ENCODE data around the gene RBM47. TPM values are rescaled to one million over a fixed set of nuclear protein-coding genes. Genes with fewer than 3 reads are reported as not detected.

Gene RBM47
- total and polyA plus RNA-seq, 2 donors (not counting 1 experiment from before 2014, with no cell fraction given) = 0.14 to 1.8 TPM

DNA sequence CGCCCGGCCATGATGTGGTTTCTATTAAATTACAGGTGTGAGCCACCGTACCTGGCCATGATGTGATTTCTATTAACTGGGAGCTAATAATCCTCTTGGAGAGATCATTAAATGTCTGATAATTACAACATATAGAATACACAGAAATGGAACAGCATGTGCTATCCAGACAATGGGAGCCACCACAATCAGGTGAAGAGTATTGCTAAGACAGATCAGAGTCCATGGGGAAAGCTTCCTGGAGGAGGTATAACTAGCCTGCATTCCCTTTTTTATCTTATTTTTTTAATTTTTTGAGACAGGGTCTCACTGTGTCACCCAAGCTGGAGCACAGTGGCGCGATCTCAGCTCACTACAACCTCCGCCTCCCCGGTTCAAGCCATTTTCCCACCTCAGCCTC, 147.7 kb downstream of the RBM47 start:
- no peak for TF ChIP-seq EZH2 (IDR thresholded peaks at IDR 0.05; ENCODE audit: low read length, missing control alignments)
- TF ChIP-seq, protein P1, sequence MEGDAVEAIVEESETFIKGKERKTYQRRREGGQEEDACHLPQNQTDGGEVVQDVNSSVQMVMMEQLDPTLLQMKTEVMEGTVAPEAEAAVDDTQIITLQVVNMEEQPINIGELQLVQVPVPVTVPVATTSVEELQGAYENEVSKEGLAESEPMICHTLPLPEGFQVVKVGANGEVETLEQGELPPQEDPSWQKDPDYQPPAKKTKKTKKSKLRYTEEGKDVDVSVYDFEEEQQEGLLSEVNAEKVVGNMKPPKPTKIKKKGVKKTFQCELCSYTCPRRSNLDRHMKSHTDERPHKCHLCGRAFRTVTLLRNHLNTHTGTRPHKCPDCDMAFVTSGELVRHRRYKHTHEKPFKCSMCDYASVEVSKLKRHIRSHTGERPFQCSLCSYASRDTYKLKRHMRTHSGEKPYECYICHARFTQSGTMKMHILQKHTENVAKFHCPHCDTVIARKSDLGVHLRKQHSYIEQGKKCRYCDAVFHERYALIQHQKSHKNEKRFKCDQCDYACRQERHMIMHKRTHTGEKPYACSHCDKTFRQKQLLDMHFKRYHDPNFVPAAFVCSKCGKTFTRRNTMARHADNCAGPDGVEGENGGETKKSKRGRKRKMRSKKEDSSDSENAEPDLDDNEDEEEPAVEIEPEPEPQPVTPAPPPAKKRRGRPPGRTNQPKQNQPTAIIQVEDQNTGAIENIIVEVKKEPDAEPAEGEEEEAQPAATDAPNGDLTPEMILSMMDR (conservative IDR thresholded peaks at IDR 0.05 in 1 of 2, IDR thresholded peaks at IDR 0.05 in 1 of 2; ENCODE audit: low read depth in 1 of 2, low read length in 2 of 2) = no peak
- Histone ChIP-seq H4K20me1 (ENCODE audit: control insufficient read depth, extremely low read depth, insufficient read depth, low read length) (no peaks in the 10 kb centered on the region), H3K9me3 (ENCODE audit: control insufficient read depth, insufficient read depth, low read depth, low read length) (no peaks in the 10 kb centered on the region), H3K27me3 (ENCODE audit: control insufficient read depth, insufficient read depth, low read length) (no peaks in the 10 kb centered on the region), H3K9ac (ENCODE audit: insufficient read depth, low read length) (no peak overlapping the region), H3K4me2 (ENCODE audit: extremely low read depth, insufficient read depth, low read length) (no peak overlapping the region), H3K27ac (ENCODE audit: insufficient read depth, low read length) (no peak overlapping the region), H3K79me2 (ENCODE audit: control insufficient read depth, insufficient read depth, low read length) (no peaks in the 10 kb centered on the region), H3K36me3 (ENCODE audit: control insufficient read depth, insufficient read depth, low read length) (no peaks in the 10 kb centered on the region), H3K4me3 (replicated peaks in 1 of 4; ENCODE audit: control extremely low read depth in 1 of 4, insufficient read depth in 1 of 4, low read depth in 3 of 4, low read length in 4 of 4) (no peak overlapping the region), H3K4me1 (ENCODE audit: control insufficient read depth, extremely low read depth, insufficient read depth, low read length) (no peaks in the 10 kb centered on the region), H2AFZ (ENCODE audit: low read length) (no peak overlapping the region)
- no peak for DNase-seq (ENCODE audit: low read depth in 2 of 2)

DNA sequence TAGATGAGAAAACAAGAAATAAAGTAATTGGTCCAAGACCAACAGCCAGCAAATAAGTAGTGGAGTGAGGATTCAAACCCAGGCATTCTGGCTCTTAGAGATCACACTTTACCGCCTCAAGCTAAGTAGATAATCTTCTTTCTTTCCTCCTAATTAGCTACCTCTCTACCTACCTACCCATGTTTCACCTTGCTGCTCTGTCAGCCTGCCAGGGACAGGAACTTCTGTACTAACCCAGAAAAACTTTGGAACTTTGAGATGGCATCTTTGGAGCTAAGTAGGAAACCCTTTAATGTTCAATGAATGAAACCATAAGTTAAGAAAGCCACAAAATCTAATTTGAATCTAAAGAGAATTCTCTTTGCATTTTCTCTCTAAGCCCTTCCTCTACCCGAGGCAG, 149.4 kb downstream of the RBM47 start:
- H3K4me2 ChIP-seq (ENCODE audit: extremely low read depth, insufficient read depth, low read length) = no peak overlapping the region
- no peaks in the 10 kb centered on the region for H3K27me3 ChIP-seq (ENCODE audit: control insufficient read depth, insufficient read depth, low read length)
- DNase-seq (ENCODE audit: low read depth in 2 of 2) = no peak
- H3K9ac ChIP-seq (ENCODE audit: insufficient read depth, low read length) = no peak overlapping the region
- no peak overlapping the region for H3K4me3 ChIP-seq (replicated peaks in 1 of 4; ENCODE audit: control extremely low read depth in 1 of 4, insufficient read depth in 1 of 4, low read depth in 3 of 4, low read length in 4 of 4)
- no peak overlapping the region for H3K27ac ChIP-seq (ENCODE audit: insufficient read depth, low read length)
- no peaks in the 10 kb centered on the region for H4K20me1 ChIP-seq (ENCODE audit: control insufficient read depth, extremely low read depth, insufficient read depth, low read length)
- TF ChIP-seq, protein P1 (conservative IDR thresholded peaks at IDR 0.05 in 1 of 2, IDR thresholded peaks at IDR 0.05 in 1 of 2; ENCODE audit: low read depth in 1 of 2, low read length in 2 of 2) = no peak
- no peak overlapping the region for H2AFZ ChIP-seq (ENCODE audit: low read length)
- H3K4me1 ChIP-seq (ENCODE audit: control insufficient read depth, extremely low read depth, insufficient read depth, low read length) = no peaks in the 10 kb centered on the region
- no peaks in the 10 kb centered on the region for H3K9me3 ChIP-seq (ENCODE audit: control insufficient read depth, insufficient read depth, low read depth, low read length)
- no peaks in the 10 kb centered on the region for H3K79me2 ChIP-seq (ENCODE audit: control insufficient read depth, insufficient read depth, low read length)
- no peaks in the 10 kb centered on the region for H3K36me3 ChIP-seq (ENCODE audit: control insufficient read depth, insufficient read depth, low read length)

DNA sequence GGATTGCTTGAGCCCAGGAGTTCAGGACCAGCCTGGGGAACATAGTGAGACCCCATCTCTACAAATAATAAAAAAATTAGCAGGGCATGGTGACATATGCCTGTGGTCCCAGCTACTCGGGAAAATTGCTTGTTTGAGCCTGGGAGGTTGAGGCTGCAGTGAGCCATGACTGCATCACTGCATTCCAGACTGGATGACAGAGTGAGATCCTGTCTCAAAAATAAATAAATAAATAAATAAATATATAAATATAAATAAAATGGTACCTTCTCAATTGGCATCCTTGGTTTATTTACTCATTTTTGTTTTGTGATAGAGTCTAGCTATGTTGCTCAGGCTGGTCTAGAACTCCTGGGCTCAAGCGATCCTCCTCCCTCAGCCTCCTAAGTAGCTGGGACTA, 150.3 kb downstream of the RBM47 start:
- Histone ChIP-seq H4K20me1 (ENCODE audit: control insufficient read depth, extremely low read depth, insufficient read depth, low read length) (no peaks in the 10 kb centered on the region), H3K36me3 (ENCODE audit: control insufficient read depth, insufficient read depth, low read length) (no peaks in the 10 kb centered on the region), H3K27ac (ENCODE audit: insufficient read depth, low read length) (no peak overlapping the region), H3K9me3 (ENCODE audit: control insufficient read depth, insufficient read depth, low read depth, low read length) (no peaks in the 10 kb centered on the region), H2AFZ (ENCODE audit: low read length) (no peak overlapping the region), H3K4me3 (replicated peaks in 1 of 4; ENCODE audit: control extremely low read depth in 1 of 4, insufficient read depth in 1 of 4, low read depth in 3 of 4, low read length in 4 of 4) (no peak overlapping the region), H3K4me2 (ENCODE audit: extremely low read depth, insufficient read depth, low read length) (no peak overlapping the region), H3K27me3 (ENCODE audit: control insufficient read depth, insufficient read depth, low read length) (no peaks in the 10 kb centered on the region), H3K79me2 (ENCODE audit: control insufficient read depth, insufficient read depth, low read length) (no peaks in the 10 kb centered on the region), H3K4me1 (ENCODE audit: control insufficient read depth, extremely low read depth, insufficient read depth, low read length) (no peaks in the 10 kb centered on the region), H3K9ac (ENCODE audit: insufficient read depth, low read length) (no peak overlapping the region)
- no peak for TF ChIP-seq EZH2 (IDR thresholded peaks at IDR 0.05; ENCODE audit: low read length, missing control alignments)
- TF ChIP-seq, protein P1 (conservative IDR thresholded peaks at IDR 0.05 in 1 of 2, IDR thresholded peaks at IDR 0.05 in 1 of 2; ENCODE audit: low read depth in 1 of 2, low read length in 2 of 2) = no peak
- no peak for DNase-seq (ENCODE audit: low read depth in 2 of 2)
